Stimulated activated CD4-positive, alpha-beta T cell treated with anti-CD3 and anti-CD28 coated beads, Interleukin-4, amount 100 ng/mL, for 4 hours (primary cell): ENCODE results near the gene SULT1A3.
"Not testable (repeated sequence)": the region's sequence is repeated elsewhere in the genome, so short reads cannot be mapped to it uniquely, and the experiment has no call there.

ENCODE experiments used
- DNase-seq, 2 experiments: peaks; one replicate each; pipeline ENCODE4 v3.0.0-alpha.2; 2020

The SULT1A3 gene

GRCh38 chr16:30187556-30187865 lies 11.5 kb upstream of the SULT1A3 start:
- DNase-seq: no peak

- no peak for DNase-seq
These were observed 11.0 kb upstream of the SULT1A3 start for GRCh38 chr16:30187971-30188561.

- DNase-seq: not testable (repeated sequence)
These were observed 7.9 kb upstream of the SULT1A3 start for GRCh38 chr16:30191158-30191557.

GRCh38 chr16:30193098-30193497 lies 6.0 kb upstream of the SULT1A3 start:
- not testable (repeated sequence) for DNase-seq

- DNase-seq: not testable (repeated sequence)
These were observed 5.4 kb upstream of the SULT1A3 start, which contains the start of the genes BOLA2B and SLX1A for GRCh38 chr16:30193615-30194014. Gene BOLA2B (minus strand): TSS chr16:30193666. CDS start chr16:30193595, 71 bp downstream. Gene SLX1A (plus strand): TSS chr16:30193875. CDS start chr16:30194085, 210 bp downstream.

GRCh38 chr16:30194172-30194925 lies 4.7 kb upstream of the SULT1A3 start:
- DNase-seq: not testable (repeated sequence)

- DNase-seq: not testable (repeated sequence)
These were observed 2.1 kb upstream of the SULT1A3 start for GRCh38 chr16:30197001-30197400.

- DNase-seq: not testable (repeated sequence)
These were observed 721 bp downstream of the SULT1A3 start for GRCh38 chr16:30199608-30200343.

GRCh38 chr16:30205541-30206236 lies 6.6 kb downstream of the SULT1A3 start:
- not testable (repeated sequence) for DNase-seq

GRCh38 chr16:30206252-30206651 lies 7.2 kb downstream of the SULT1A3 start:
- not testable (repeated sequence) for DNase-seq

GRCh38 chr16:30207063-30207704 lies 8.1 kb downstream of the SULT1A3 start:
- DNase-seq: peak in 1 of 2 experiments; percentile 1

- not testable (repeated sequence) for DNase-seq
These were observed 10.0 kb downstream of the SULT1A3 start for GRCh38 chr16:30209032-30209431.

GRCh38 chr16:30211414-30211813 lies 12.4 kb downstream of the SULT1A3 start:
- DNase-seq: not testable (repeated sequence)

- DNase-seq: not testable (repeated sequence)
These were observed 18.0 kb downstream of the SULT1A3 start for GRCh38 chr16:30217082-30217481.

- DNase-seq: not testable (repeated sequence)
These were observed 49.3 kb downstream of the SULT1A3 start, which contains the start of gene NPIPB13 for GRCh38 chr16:30248379-30248778. Gene NPIPB13 (minus strand): TSS chr16:30248479. CDS start chr16:30245573, 2,906 bp downstream.
